HCEC 1CT (cell line): Measurements from ENCODE around the gene LASP1.

Experiments used
- DNase-seq: peaks from one replicate; pipeline ENCODE4 v3.0.0-alpha.2; 2017

Gene LASP1

DNA sequence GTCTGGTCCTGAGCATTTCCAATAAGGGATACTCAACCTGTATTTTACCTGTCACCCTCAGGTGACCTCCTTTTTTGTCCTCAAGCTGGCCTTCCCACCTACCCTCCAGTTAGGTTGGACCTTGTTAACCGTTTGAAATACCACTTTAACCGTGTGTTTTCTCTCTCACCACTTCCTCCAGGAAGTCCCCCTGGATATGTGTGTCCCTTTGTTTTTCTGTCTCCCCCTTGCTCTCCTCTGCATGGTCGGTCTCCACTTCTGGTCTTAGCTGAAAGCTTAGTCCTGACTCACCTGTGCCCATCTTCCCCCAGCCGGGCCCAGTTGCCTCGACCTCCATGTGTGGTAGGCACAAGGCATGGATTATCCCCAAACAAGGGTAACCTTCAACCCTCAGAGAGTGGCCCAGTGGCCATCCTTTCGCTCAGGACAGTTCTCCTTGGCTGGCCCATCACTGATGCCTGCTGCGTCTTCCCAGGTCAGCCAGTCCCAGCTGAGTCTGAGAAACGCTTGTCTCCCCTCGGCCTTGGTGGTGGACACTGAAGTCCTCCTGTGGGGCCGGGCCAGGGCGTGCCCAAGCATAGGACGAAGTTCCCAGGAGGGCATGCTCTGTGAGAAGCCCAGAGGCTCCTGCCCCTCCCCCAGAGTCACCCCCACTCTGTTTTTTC is 20.0 kb downstream of the LASP1 start:
- no peak for DNase-seq

DNA sequence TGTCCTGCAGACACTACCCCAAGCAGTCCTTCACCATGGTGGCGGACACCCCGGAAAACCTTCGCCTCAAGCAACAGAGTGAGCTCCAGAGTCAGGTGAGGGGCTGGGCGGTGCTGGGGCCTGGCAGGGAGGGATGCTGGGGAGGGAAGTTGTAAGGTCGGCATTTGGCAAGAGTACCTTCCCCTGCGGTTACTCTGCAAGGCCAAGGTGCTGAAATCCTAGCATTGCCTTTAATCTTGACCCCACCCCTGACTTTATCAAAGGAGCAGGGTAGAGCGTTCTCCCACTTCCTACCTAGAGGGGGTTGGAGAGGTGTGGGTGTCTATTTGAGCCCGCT is 20.5 kb downstream of the LASP1 start:
- DNase-seq: no peak

DNA sequence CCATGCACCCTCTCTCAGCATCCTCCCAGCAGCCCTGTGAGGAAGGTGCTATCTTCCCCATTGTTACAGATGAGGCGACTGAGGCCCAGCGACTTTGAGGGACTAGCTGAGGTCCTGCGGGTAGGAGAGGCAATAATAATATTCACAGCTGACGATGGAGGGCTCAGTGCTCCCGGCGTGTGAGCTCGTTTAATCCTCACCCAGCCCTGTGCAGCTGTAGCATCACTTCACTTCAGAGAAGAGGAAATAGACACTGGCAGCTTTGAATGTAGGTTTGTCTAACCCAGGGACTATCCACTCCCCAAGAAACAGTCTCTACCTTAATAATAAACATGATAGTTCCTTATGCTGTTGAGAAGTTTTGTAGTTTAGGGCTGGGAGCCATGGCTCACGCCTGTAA is 21.6 kb downstream of the LASP1 start:
- no peak for DNase-seq

DNA sequence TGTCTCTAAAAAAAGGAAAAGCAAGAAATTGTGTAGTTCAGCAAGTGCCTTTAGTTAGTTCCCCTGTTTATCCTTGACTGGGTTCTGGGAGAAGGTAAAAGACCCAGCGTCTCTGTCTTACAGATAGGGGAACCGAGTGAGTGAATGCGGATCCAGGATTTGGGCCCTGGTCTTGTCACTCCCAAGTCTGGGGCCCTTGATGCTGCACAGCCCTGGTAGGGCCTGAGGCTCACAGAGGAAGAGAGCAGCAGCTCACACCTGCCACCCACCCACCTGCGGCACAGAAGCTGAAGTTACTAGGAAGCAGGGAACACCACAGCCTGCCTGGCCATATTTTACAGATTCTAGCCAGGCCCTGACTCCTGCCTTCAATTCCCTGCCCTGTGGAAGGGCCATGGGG is 22.2 kb downstream of the LASP1 start:
- no peak for DNase-seq

DNA sequence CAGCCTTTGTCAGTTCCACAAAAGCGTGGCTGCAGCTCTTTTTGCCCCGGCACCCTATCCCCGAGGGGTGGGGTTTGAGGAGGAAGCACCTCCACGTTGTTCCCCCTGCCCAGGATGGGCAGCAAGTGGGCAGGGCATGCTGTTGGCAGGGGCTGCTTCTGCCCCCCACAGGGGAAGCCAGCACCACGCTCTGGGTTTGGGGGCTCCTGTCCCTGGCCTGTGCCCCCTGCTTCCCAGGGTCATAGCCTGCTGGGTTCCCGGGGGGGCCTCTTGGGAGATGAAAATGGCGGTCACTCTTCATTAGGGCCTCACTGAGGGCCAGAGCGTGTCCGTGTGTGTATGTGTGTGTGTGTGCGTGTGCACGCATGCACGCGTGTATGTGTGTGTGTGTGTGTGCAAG is 22.8 kb downstream of the LASP1 start:
- no peak for DNase-seq

DNA sequence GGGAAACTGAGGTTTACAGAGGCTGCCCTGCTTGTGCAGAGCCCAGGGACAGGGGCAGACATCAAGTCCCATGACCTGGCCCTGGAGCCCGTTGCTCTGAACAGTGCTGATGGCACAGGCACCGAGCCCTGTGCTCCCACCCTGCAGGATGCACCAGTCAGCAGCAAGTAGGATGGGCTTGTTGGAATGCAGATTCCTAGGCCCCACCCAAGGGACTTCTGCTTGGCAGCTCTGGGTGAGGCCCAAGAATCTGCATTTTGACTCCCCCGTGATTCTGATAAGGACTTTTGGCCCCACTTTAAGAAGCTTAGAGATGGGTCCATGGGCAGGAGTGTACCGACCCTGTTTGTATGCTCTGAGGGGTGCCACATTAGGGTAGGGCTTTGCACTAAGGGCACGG is 23.3 kb downstream of the LASP1 start:
- no peak for DNase-seq

DNA sequence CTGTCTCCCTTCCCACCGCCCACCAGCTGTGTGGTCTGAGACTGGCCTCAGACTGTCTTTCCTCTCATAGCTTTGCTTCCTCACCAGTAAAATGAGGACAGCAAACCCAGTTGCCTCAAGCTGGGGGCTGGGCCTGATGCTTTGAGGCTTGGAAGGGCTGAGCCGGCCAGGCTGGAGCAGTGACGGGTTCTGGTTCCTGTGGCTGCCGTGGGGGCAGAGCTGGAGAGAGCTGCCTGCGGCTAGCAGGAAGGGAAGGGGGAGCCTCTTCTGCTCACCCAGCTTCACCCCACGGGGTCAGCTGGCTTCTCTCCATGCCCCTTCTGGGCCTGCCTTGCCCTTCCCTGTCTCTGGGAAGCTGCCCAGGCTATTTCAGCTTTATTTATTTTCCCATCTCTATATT is 23.7 kb downstream of the LASP1 start:
- no peak for DNase-seq

DNA sequence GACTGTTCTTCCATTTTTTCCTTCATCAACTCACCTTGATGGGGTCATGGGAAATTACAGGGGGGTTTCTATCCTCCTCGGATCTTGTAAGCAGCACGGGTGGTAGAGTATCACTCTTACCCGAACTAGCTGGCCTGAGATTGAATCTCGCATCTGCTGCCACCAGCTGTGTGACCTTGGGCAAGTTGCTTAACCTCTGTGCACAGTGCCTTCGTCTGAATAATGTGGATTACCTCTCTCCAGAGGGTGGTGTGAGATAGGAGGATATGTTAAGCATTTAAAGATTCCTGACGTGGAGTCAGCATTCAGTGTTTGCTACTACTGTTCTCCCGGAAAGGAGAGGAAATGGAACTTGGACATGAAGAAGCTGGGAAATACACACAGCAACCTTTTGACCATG is 24.4 kb downstream of the LASP1 start:
- no peak for DNase-seq

DNA sequence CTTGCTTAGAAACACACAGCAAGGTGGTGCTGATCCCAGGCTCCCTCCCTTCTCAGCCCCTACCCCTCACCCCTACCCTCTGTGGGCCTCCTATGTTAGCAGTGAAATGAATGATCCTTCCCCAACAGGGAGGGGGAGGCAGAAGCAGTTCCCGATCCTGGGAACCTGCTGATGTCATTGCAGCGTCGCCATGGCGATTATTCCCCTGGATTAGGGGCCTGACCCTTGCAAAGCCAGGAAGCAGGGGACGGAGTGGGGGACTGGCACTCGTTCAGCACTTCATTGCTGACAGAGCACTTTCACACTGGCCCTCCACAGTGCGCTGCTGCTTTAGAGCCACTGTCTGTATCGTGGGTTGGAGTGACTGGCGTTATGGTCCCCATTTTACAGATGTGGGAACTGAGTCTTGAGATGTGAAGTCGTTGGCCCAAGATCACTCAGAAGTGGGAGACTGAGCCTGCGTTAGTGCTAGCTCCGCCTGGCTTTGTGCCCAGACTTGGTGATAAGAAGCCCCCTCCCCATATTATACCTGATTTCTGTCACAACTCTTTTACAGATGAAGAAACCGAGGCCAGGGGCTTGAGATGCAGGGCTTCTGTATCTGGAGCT is 26.6 kb downstream of the LASP1 start:
- no peak for DNase-seq

DNA sequence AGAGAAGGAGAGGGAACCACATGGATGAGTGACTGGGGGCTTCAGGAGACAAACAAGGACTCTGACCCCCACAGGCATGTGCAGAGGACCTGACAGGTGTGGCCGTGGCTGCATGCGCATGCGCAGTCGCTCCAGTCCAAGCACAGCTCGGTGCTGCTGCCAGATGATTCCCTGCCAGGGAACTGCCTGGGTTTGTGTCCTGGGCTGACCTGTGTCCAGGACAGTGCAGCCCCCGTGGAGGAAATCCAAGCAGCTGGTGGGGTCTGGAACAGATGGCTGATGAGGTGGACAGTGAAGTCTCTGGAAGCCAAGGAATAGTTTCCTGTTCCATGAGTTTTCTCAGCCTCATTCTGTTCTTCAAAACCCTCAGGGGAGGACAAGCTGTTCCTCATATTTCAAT is 27.3 kb downstream of the LASP1 start:
- DNase-seq: no peak

DNA sequence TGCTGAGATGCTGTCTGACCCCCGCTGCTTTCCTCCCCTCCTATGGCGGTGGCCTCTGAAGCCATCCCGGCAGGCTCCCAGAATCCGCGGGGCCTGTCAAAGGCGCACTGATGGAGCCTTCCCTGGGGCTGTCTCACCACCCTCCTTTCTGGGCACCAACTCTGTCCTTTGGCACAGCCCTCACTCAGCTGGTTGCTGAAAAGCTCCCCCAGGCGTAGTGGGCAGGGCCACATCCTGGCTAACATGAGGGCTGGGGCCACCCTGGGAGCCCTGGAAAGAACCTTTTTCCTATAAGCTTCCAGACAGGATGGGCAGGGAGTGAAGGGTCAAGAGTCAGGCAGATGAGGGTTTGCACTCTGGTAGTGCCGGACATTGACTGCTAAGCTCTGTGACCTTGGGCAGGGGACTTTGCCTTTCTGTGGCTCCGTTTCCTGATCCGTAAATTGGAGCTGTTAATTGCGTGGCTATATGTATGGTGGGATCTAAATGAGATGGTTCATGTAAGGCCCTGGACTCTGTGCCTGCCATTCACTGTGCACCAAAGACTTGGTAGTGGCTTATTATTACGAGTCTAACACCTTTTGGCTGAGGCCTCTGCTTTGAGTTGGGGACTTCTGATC is 27.9 kb downstream of the LASP1 start:
- DNase-seq: no peak

DNA sequence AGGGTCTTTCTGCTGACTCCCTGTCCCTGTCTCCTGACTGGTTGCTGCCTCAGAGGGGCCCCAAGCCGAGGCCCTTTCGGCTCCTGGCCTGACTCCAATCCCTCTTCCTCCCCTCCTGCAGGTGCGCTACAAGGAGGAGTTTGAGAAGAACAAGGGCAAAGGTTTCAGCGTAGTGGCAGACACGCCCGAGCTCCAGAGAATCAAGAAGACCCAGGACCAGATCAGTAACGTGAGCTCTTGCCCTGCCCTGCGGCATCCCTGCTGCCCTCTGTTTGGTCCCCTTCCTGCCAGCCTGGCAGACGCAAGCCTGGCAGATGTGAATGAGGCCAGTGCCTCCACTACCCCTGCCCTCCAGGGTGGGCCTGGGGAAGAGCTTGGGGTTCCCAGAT is 28.4 kb downstream of the LASP1 start:
- no peak for DNase-seq

DNA sequence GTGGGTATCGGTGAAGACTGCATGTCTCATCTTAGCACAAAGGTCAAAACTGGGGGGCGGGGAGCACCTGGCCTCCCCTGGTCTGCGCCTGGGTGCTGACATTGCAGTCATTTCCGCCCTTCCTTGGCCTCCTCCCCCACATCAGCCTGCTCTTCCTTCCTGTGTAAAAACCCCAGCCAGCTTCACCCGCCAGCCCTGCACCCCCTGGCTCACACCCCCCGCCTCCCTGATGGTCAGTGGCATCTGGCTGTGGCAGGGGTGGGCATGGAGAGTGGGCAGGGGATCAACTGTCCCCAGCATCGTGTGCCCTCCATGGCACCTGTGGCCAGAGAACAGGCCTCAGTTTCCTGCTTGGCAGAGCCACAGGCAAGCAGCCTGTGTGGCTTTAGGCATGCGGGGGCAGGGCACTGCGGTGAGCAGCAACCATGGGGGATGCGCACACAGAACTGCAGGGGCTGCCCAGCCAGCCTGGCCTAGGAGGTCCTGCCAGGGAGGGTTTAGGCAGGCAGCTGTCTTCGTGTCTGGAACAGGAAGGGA is 29.0 kb downstream of the LASP1 start:
- DNase-seq: no peak

DNA sequence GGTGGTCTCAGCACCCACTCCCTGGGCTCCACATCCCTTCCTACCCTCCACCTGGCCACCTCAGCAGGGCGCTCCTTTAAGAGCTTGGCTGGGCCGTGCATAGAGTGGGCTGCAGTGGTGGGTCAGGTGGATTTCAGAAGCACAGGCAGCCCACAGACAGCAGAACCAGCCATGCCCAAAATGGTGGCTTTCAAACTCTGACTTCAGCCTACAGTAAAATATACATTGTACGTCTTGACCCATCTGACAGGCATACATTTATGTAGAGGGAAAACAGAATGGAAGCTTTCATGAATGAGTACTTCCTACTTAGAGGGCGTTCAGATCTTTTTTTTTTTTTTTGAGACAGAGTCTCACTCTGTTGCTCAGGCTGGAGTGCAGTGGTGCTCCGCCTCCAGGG is 29.6 kb downstream of the LASP1 start:
- DNase-seq: no peak

DNA sequence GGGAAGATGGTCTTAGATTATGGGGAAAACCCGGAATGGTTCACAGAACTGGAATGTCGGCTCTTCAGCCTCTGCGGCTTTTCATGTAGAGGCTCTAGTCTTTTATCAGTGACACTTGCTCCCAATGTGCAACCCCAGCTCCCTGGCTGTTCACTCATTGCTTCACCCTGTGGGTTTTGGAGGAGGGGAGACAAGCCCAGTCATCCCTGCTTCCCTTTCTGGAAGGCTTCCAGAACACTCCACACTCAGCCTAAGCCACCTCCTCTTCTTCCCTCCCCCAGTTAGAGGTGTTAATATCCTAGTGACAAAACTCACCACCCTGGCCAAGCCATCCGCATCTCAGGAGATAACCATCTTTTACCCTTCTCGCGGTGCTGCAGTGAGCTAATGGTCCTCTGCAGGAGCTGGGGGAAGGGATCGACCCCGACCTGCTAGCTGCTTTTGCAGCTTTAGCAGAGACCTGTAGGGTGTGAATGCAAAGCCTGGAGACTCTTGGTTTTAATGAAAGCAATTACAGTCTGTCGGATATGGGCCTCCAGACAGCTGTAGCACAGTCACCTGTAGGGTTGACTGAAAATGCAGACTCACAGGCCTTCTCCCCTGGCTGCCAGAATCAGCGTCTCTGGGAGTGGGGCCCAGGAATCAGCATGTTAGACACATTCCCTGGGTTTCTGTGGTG is 31.3 kb downstream of the LASP1 start:
- peak; percentile 96 for DNase-seq

DNA sequence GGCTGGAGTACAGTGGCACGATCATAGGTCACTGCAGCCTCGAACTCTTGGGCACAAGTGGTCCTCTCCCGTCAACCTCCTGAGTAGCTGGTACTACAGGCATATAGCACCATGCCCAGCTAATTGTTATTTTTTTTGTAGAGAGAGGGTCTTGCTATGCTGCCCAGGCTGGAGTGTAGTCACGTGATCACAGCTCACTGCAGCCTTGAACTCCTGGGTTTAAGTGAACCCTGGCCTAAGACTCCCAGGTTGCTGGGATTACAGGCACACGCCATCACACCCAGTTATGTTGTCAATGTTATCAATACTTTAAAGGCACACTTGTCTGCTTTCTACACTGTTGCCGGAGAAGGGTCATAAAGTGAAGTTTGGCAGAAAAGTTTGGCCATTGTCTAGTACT is 33.5 kb downstream of the LASP1 start:
- DNase-seq: no peak

DNA sequence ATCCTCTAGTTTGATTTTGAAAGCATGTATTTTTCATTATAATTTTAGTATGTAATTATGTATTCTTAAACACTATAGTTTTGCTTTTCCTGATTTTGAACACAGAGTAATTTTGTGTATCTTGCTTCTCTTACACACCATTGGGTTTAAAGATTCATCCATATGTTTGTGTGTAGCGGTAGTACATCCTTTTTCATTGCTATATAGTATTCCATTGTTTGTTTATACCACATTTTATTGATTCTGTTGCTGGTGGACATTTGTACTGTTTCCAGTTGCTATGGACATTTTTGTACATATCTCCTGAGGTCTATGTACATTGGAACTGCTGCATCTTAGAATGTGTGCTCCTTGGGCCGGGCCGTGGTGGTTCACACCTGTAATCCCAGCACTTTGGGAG is 35.0 kb downstream of the LASP1 start:
- no peak for DNase-seq

DNA sequence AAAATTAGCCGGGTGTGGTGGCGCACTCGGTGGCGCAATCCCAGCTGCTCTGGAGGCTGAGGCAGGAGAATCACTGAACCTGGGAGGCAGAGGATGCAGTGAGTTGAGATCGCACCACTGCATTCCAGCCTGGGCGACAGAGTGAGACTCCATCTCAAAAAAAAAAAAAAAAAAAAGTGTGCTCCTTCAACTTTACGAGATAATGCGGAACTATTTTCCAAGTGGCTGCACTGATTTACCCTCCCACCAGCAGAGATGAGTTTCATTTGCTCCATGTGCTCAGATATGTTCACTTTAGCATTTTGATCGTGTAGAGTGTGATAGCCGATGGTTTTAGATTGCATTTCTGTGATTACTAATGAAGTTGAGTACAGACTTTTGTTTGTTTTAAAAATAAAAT is 35.5 kb downstream of the LASP1 start:
- DNase-seq: no peak

DNA sequence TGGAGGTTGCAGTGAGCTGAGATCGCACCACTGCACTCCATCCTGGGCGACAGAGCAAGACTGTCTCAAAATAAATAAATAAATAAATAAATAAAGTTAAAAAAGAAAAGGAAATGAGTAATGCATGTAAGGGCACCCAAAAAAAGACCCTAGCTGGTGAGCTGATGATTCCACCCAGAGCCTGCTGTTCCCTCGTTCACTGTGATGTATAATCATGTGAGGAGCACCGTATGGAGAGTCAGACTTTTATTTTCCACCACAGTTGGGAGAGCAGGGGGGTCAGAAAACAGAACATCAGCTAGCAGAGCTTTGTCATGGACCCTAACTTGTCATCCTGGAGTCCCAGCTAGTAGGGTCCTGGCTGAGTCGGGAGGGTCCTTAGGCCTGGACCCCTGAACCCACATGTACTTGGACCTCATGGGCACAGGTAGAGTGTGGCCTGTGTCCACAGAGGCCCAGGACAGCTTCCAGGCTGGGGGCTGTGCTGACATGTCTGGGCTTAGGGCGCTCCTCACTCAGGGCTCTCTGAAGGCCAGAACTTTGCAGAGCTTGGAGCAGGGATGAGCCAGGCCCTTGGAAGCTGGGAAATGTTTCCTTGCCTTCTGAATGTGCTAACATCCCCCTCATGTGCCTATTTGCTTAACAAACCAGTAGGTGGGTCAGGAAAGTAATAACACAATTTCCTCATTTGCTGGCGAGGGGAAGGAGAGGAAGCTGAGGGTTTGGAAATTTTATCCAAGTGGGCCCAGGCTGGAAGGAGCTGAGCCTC is 36.8 kb downstream of the LASP1 start:
- peak; percentile 53 for DNase-seq

DNA sequence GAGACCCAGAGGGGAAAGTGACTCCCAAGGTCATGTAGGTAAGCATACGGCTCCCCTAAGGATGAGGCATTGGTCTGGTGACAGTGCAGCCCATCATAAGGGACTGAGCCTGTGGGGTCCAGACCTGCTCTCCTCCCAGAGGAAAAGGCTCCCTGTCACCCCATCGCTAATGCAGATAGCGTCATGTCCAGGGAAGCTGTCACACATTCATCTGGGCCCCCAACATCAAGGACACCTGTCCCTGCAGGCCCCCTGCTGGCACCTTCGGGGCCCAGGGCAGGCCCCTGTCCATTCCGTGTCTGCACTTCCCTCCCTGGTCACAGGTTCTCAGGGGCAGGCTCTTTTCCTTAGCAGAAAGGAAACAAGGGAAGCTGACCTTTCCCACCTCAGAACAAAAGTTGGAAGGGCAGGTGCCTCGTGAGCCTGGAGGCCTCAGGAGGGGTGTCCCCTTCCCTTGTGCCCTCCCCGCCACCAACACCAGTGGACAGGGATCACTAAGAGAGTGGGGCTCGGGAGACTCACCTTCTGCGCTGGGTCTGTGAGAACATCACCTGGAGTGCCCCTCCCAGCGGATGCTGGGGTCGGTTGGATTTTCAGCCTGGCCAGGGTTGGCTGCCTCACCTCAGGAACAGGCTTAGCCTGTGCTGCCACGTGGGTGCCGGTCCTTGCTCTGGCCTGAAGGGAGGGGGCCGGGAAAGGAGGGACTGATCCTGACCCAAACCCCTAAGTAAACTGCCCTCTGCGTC is 38.2 kb downstream of the LASP1 start:
- no peak for DNase-seq

DNA sequence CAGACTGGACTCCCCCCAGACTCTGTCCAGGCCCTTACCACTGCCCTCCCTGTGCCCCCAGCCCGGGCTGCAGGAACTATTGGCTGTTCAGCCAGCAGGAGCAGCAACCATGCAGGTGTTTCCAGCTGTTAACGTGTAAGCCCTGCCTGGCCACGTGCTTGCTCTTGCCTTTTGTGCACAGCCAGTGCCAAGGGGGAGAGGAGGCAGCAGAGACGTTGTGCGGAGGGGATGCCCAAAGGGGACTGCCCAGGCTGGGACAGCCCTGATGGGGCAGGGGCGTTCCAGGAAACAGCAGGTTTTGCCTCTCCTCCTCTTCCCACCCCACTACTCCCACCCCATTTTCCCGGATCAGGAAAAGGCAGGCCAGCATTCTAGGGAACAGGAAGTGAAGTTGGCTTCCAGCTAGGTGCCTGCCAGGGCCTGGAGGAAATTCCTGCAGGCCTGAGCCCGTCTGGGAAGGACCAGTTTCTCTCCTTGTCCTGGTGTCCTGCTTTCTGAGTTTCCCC is 38.9 kb downstream of the LASP1 start:
- no peak for DNase-seq

DNA sequence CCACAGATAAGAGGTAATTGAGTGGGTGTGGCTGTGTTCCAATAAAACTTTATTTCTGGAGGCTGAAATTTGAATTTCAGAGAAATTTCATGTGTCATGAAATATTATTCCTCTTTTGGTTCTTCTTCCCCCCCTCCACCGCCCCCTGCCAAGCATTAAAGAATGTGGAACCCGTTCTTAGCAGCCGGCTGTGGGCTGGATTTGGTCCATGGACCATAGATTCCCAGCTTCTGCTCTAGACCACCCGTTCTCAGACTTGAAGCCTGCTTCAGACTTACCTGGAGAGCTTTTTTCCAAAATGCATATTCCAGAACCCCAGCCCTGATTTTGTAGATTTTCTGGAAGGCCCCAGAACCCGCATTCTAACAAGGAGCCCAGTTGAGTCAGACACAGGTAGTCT is 40.5 kb downstream of the LASP1 start:
- no peak for DNase-seq
